GM18861 (cell line): Measurements from ENCODE around the gene DOK4.

ENCODE experiments used
- ATAC-seq: cut with Tn5 transposase; IDR thresholded peaks from one replicate; pipeline ENCODE4 v1.9.1; 2021; ENCODE audit not compliant: unreplicated experiment

Gene DOK4

GRCh38 chr16:57485916-57486857 is at the start of gene DOK4:
Gene DOK4, minus strand, starts transcription at chr16:57486493. Its CDS starts 6,986 bp downstream, at chr16:57479507.
- peak; percentile 60 for ATAC-seq

- peak; percentile 36 for ATAC-seq
Measured at GRCh38 chr16:57535680-57536305, 49.5 kb upstream of the DOK4 start.

GRCh38 chr16:57534881-57535658 is 48.8 kb upstream of the DOK4 start:
- ATAC-seq: no peak

GRCh38 chr16:57534337-57534880 is 48.1 kb upstream of the DOK4 start:
- no peak for ATAC-seq

- ATAC-seq: no peak
Measured at GRCh38 chr16:57533431-57534336, 47.4 kb upstream of the DOK4 start.

- no peak for ATAC-seq
Measured at GRCh38 chr16:57532266-57532625, 46.0 kb upstream of the DOK4 start.

GRCh38 chr16:57531635-57532265 is 45.5 kb upstream of the DOK4 start:
- no peak for ATAC-seq

- no peak for ATAC-seq
Measured at GRCh38 chr16:57531253-57531575, 44.9 kb upstream of the DOK4 start.

- ATAC-seq: no peak
Measured at GRCh38 chr16:57530522-57531252, 44.4 kb upstream of the DOK4 start.

- ATAC-seq: peak; percentile 55
Measured at GRCh38 chr16:57530104-57530521, 43.8 kb upstream of the DOK4 start.

- peak; percentile 15 for ATAC-seq
Measured at GRCh38 chr16:57529391-57530103, 43.3 kb upstream of the DOK4 start.

- ATAC-seq: no peak
Measured at GRCh38 chr16:57528499-57529390, 42.5 kb upstream of the DOK4 start.

- no peak for ATAC-seq
Measured at GRCh38 chr16:57527610-57528360, 41.5 kb upstream of the DOK4 start.

GRCh38 chr16:57527027-57527426 is 40.7 kb upstream of the DOK4 start:
- no peak for ATAC-seq

GRCh38 chr16:57526498-57526897 is 40.2 kb upstream of the DOK4 start:
- ATAC-seq: no peak

- ATAC-seq: no peak
Measured at GRCh38 chr16:57525761-57526160, 39.5 kb upstream of the DOK4 start.

- no peak for ATAC-seq
Measured at GRCh38 chr16:57522960-57523359, 36.7 kb upstream of the DOK4 start.
